ENCODE results near the gene WWC1. TPM values are rescaled to one million over a fixed set of nuclear protein-coding genes. Genes with fewer than 3 reads are reported as not detected.

WWC1 gene
- total RNA-seq, 1 experiment from 2014 or later = 38.3 TPM

DNA sequence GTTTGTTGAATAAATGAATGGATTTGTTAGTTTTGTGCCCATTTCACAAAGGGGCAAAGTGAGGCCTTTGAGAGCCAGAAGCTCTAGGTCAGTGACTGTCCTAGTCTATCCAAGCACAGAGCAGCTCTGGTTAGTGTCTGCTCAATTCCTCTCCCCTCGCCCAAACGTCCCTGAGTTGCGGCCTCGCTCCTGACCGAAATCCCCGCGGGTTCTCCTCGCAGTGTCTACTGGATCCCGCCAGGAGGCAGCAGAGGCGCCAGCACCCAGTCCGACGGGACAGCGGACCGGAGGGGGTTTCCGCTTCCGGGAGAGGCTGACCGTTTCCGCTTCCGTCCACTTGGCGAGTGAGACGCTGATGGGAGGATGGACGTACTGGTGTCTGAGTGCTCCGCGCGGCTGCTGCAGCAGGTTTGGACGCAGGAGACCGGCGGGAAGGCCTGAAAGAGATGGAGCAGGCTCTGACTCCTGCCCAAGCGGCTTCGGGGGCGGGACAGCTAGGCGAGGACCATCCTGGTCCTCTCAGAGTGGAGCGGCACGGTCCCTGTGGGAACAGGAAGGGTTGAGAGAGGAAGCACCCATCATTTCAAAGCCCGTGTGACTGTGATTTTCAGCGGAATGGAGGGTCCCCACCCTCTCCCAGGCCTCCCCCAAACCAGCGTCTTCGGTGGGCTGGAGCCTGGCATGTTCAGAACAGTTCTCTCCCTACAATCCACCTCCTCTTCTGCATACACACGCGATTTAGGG, 194.9 kb downstream of the WWC1 start, which contains the start of gene RARS1:
TSS of gene RARS1 (plus strand) at position 336 of the 744 bp plus-strand sequence. CDS start at position 364, 28 bp downstream.
- Histone ChIP-seq H3K27me3 (no peaks in the 10 kb centered on the region), H3K9me3 (no peaks in the 10 kb centered on the region), H3K4me3 (peak within 1 kb of the TSS; percentile 97), H3K36me3 (peaks cover 38% of the 10 kb centered on the region)
- DNase-seq = peak; percentile 98

DNA sequence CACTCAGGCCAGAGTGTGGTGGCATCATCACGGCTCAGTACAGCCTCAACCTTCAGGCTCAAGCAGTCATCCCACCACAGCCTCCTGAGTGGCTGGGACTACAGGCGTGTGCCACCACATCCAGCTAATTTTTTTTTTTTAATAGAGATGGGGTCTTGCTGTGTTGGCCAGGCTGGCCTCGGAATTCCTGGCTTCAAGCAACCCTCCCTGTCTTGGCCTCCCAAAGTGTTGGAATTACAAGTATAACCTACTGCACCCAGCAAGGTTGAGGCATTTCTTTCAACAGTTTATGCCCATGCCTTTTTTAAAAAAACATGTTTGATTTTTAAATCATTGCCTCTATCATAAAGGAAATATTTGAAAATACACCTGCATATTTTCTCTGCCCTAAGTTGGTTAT, 197.6 kb downstream of the WWC1 start:
- Histone ChIP-seq H3K27me3 (no peaks in the 10 kb centered on the region), H3K9me3 (no peaks in the 10 kb centered on the region), H3K36me3 (peaks cover 64% of the 10 kb centered on the region), H3K4me3 (no peak overlapping the region)
- no peak for DNase-seq

DNA sequence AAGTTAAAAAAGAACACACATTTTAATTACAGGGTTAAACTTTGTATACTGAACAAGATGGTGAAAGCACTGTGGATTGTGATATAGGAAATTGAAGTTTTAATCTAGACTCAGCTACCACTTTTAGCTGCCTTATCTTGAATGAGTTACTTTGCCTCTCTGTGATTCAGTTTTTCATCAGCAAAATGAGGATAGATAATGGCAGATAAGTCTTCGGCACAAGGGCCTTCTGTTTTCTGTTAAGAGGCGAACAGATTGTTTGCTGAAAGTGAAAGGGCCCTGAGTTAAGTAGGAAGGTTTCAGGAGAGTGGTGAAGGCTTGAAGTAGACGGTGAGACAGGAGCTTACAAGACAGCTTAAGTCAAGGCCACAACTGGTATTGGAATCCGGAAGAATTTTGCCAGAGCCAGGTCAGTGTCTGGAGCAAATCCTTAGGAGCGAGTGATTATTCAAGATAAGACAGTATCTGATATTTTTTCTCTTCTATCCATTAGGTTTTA, 202.7 kb downstream of the WWC1 start:
- peaks cover 94% of the 10 kb centered on the region for H3K36me3 ChIP-seq
- no peak overlapping the region for H3K4me3 ChIP-seq
- no peak for DNase-seq
- no peaks in the 10 kb centered on the region for H3K9me3 ChIP-seq
- H3K27me3 ChIP-seq = no peaks in the 10 kb centered on the region

- H3K27me3 ChIP-seq = no peaks in the 10 kb centered on the region; the same call in 1 of the 2 replicates
- no peak for DNase-seq
- no peak overlapping the region for H3K4me3 ChIP-seq
- no peaks in the 10 kb centered on the region for H3K9me3 ChIP-seq
- H3K36me3 ChIP-seq = peaks cover 85% of the 10 kb centered on the region
These were observed 211.3 kb downstream of the WWC1 start for GRCh38 chr5:168502563-168503237.

GRCh38 chr5:168513861-168514428, 222.5 kb downstream of the WWC1 start:
- Histone ChIP-seq H3K9me3 (peaks cover 22% of the 10 kb centered on the region), H3K36me3 (peaks cover 98% of the 10 kb centered on the region), H3K4me3 (no peak overlapping the region), H3K27me3 (no peaks in the 10 kb centered on the region)
- no peak for DNase-seq

Other genes starting within 250 kb of the WWC1 start
- gene RARS1, start 194.8 kb downstream of the WWC1 start, total RNA-seq (2014; rRNA removed; shearing (Covaris generic); ENCODE audit: low replicate concordance) = 351 and 483 TPM in 2 replicates
- gene FBLL1, start 237.7 kb downstream of the WWC1 start, total RNA-seq (2014; rRNA removed; shearing (Covaris generic); ENCODE audit: low replicate concordance) = 0.53 TPM in 1 of 2 replicates, not detected in the other

Measured in MG63 (cell line).